ENCODE results near the gene ACVRL1.

Gene ACVRL1

GRCh38 chr12:51873251-51873994, 33.9 kb upstream of the ACVRL1 start:
- TF ChIP-seq CTCF (IDR thresholded peaks at IDR 0.05; ENCODE audit: low read length), result no peak
- TF ChIP-seq EZH2 (IDR thresholded peaks at IDR 0.05; ENCODE audit: borderline replicate concordance, low read length), result no peak
- Histone ChIP-seq H4K20me1 (ENCODE audit: insufficient read depth, low read length) (no peaks in the 10 kb centered on the region), H3F3A (ENCODE audit: insufficient read depth, low read length) (no peaks in the 10 kb centered on the region), H2AFZ (ENCODE audit: low read length) (no peak overlapping the region), H3K27me3 (ENCODE audit: insufficient read depth, low read length) (peaks cover 8% of the 10 kb centered on the region; the same call in 1 of the 2 replicates), H3K4me3 (ENCODE audit: low read depth, low read length, poor library complexity, severe bottlenecking) (no peak overlapping the region), H3K9me2 (ENCODE audit: low read depth, low read length) (no peaks in the 10 kb centered on the region), H3K9ac (ENCODE audit: low read length) (no peak overlapping the region), H3K79me2 (ENCODE audit: insufficient read depth, low read length) (no peaks in the 10 kb centered on the region), H3K9me3 (ENCODE audit: low read length) (no peaks in the 10 kb centered on the region), H3K27ac (ENCODE audit: low read depth, low read length, poor library complexity, severe bottlenecking) (no peak overlapping the region), H3K36me3 (ENCODE audit: insufficient read depth, low read length) (no peaks in the 10 kb centered on the region), H3K4me2 (ENCODE audit: low read length) (no peak overlapping the region), H3K4me1 (ENCODE audit: insufficient read depth, low read length, severe bottlenecking) (no peaks in the 10 kb centered on the region)

- no peaks in the 10 kb centered on the region for H3K36me3 ChIP-seq (ENCODE audit: insufficient read depth, low read length)
- H3K27ac ChIP-seq (ENCODE audit: low read depth, low read length, poor library complexity, severe bottlenecking), result no peak overlapping the region
- no peak overlapping the region for H2AFZ ChIP-seq (ENCODE audit: low read length)
- TF ChIP-seq EZH2 (IDR thresholded peaks at IDR 0.05; ENCODE audit: borderline replicate concordance, low read length) (no peak), CTCF (IDR thresholded peaks at IDR 0.05; ENCODE audit: low read length) (no peak)
- no peaks in the 10 kb centered on the region for H3F3A ChIP-seq (ENCODE audit: insufficient read depth, low read length)
- peaks cover 8% of the 10 kb centered on the region; the same call in 1 of the 2 replicates for H3K27me3 ChIP-seq (ENCODE audit: insufficient read depth, low read length)
- H3K4me3 ChIP-seq (ENCODE audit: low read depth, low read length, poor library complexity, severe bottlenecking), result no peak overlapping the region
- H3K9me2 ChIP-seq (ENCODE audit: low read depth, low read length), result no peaks in the 10 kb centered on the region
- H3K9me3 ChIP-seq (ENCODE audit: low read length), result no peaks in the 10 kb centered on the region
- no peak overlapping the region for H3K9ac ChIP-seq (ENCODE audit: low read length)
- no peak overlapping the region for H3K4me2 ChIP-seq (ENCODE audit: low read length)
- H4K20me1 ChIP-seq (ENCODE audit: insufficient read depth, low read length), result no peaks in the 10 kb centered on the region
- no peaks in the 10 kb centered on the region for H3K4me1 ChIP-seq (ENCODE audit: insufficient read depth, low read length, severe bottlenecking)
- H3K79me2 ChIP-seq (ENCODE audit: insufficient read depth, low read length), result no peaks in the 10 kb centered on the region
Observed at GRCh38 chr12:51874000-51874399, 33.3 kb upstream of the ACVRL1 start.

- TF ChIP-seq CTCF (IDR thresholded peaks at IDR 0.05; ENCODE audit: low read length), result no peak
- TF ChIP-seq EZH2 (IDR thresholded peaks at IDR 0.05; ENCODE audit: borderline replicate concordance, low read length), result no peak
- H3K36me3 ChIP-seq (ENCODE audit: insufficient read depth, low read length), result no peaks in the 10 kb centered on the region
- no peak overlapping the region for H2AFZ ChIP-seq (ENCODE audit: low read length)
- no peak overlapping the region for H3K27ac ChIP-seq (ENCODE audit: low read depth, low read length, poor library complexity, severe bottlenecking)
- no peaks in the 10 kb centered on the region for H3K9me3 ChIP-seq (ENCODE audit: low read length)
- no peak overlapping the region for H3K4me3 ChIP-seq (ENCODE audit: low read depth, low read length, poor library complexity, severe bottlenecking)
- no peak overlapping the region for H3K4me2 ChIP-seq (ENCODE audit: low read length)
- peaks cover 8% of the 10 kb centered on the region; the same call in 1 of the 2 replicates for H3K27me3 ChIP-seq (ENCODE audit: insufficient read depth, low read length)
- no peaks in the 10 kb centered on the region for H3K79me2 ChIP-seq (ENCODE audit: insufficient read depth, low read length)
- no peaks in the 10 kb centered on the region for H3F3A ChIP-seq (ENCODE audit: insufficient read depth, low read length)
- no peaks in the 10 kb centered on the region for H3K4me1 ChIP-seq (ENCODE audit: insufficient read depth, low read length, severe bottlenecking)
- no peaks in the 10 kb centered on the region for H3K9me2 ChIP-seq (ENCODE audit: low read depth, low read length)
- H4K20me1 ChIP-seq (ENCODE audit: insufficient read depth, low read length), result no peaks in the 10 kb centered on the region
- no peak overlapping the region for H3K9ac ChIP-seq (ENCODE audit: low read length)
Observed at GRCh38 chr12:51874486-51874885, 32.8 kb upstream of the ACVRL1 start.

All from OCI-LY1 (cell line).